Right ventricle myocardium superior (tissue), 1 donor: Measurements from ENCODE around the gene ZNF554. TPM values are rescaled to one million over a fixed set of nuclear protein-coding genes. Genes with fewer than 3 reads are reported as not detected.
A peak's percentile ranks its signal among the peaks of the same experiment; 100 is the strongest.
"Not testable (repeated sequence)": the region's sequence is repeated elsewhere in the genome, so short reads cannot be mapped to it uniquely, and the experiment has no call there.

Experiments
- ATAC-seq: fragments of 200-7000 bp; cut with Tn5 transposase; one replicate; pipeline ENCODE4 v1.9.1; 2020; ENCODE audit warnings: mild to moderate bottlenecking; ENCODE audit not compliant: poor library complexity
- DNase-seq: peaks from one replicate; pipeline ENCODE4 v3.0.0-alpha.2; 2020
- intact Hi-C: fragments of 100-400 bp; cut with DNase I; formaldehyde crosslinking; loops from one replicate; pipeline ENCODE4 v1.11.2; 2022
- total RNA-seq: library from RNA; stranded (reverse); fragmentation: NEBNext Ultra II Directional; extraction: Animal tissue kit (Norgen Biotek cat#: 25700); gene quantifications from one replicate; pipeline ENCODE4 v1.2.1, GENCODE V29; 2021
- donor health status: DM: no; HTN: yes; CAD: no; lungs with severe emphysema.

Gene ZNF554
- total RNA-seq, 1 donor from 2014 or later, result 4.3 TPM

- intact Hi-C loops, result no loop called here
- ATAC-seq (no peak), DNase-seq (no peak)
These were observed 31.4 kb upstream of the ZNF554 start for GRCh38 chr19:2788237-2788636.

GRCh38 chr19:2790194-2790556, 29.5 kb upstream of the ZNF554 start:
- DNase-seq (no peak), ATAC-seq (no peak)
- intact Hi-C loops, result no loop called here

DNA sequence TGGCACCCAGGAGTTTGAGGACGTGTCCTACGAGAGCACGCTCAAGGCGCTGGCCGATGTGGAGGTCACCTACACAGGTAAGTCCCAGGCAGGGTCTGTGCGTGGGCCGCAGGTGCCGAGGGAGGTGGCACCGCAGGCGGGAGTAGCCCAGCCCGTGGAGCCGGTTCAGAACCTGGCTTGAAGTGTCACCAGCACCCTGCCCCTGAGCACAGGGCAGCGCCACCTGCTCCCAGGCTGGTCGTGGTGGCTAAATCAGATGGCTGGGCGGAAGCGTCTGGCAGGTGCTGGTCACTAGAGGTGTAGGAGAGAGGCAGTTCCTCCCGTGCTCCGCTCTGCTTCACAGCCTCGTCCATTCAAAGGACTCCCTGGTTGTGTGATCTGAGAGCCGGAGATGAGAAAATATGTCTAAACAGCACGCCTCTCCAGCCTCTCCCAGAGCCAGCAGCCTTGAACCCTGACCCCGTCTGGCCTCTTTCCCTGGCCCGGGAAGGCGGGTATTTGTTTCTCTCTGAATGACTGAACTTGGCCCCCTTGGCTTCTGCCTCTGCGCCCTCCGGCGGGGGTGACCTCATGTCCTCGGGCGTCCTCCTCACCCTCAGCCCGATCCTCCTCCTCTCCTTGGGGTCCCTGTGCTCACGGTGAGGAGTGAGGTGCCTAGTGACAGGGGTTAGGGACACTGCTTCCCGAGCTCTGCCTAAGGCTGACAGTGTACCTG, 29.0 kb upstream of the ZNF554 start:
- no peak for DNase-seq
- intact Hi-C loops, result no loop called here
- no peak for ATAC-seq

DNA sequence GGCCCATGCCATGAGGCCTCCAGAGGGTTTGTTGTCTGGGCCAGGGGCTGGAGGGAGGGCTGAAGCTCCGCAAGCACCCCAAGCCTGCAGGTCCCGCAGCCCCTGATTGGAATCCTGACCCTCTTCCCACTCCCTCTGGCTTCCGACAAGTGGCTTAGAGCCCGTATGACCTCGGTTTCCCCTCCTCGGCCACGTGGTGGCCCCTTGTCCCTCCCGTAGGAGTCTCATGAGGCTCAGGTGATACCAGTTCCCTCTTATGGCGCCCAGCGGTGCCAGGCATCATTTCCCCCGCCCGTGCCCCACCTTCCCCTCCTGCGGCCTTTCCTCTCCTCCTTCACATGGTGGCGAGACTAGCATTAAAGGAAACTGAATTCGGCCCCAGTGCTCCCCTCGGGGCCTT, 28.2 kb upstream of the ZNF554 start:
- DNase-seq (no peak), ATAC-seq (no peak)
- intact Hi-C loops, result no loop called here

- intact Hi-C loops, result no loop called here
- ATAC-seq, result peak; percentile 40
- DNase-seq, result no peak
These were observed 27.8 kb upstream of the ZNF554 start for GRCh38 chr19:2791876-2792275.

DNA sequence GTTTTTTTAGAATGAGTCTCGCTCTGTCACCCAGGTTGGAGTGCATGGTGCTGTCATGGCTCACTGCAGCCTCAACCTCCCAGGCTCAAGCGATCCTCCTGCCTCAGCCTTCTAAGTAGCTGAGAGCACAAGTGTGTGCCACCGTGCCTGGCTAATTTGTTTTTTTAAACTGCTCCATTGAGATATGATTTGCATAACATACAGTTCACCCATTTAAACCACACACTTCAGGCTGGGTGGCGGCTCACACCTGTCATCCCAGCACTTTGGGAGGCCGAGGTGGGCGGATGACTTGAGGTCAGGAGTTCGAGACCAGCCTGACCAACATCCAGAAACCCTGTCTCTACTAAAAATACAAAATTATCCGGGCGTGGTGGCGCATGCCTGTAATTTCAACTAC, 27.0 kb upstream of the ZNF554 start:
- intact Hi-C loops, ATAC-seq, DNase-seq: not testable (repeated sequence)

- intact Hi-C loops, result no loop called here
- DNase-seq (no peak), ATAC-seq (no peak)
These were observed 26.5 kb upstream of the ZNF554 start for GRCh38 chr19:2793126-2793525.

- intact Hi-C loops, result no loop called here
- ATAC-seq, result no peak
- DNase-seq, result no peak
These were observed 26.1 kb upstream of the ZNF554 start for GRCh38 chr19:2793577-2793976.

- intact Hi-C loops, result no loop called here
- DNase-seq, result no peak
- ATAC-seq, result no peak
These were observed 23.6 kb upstream of the ZNF554 start for GRCh38 chr19:2795827-2796658.

DNA sequence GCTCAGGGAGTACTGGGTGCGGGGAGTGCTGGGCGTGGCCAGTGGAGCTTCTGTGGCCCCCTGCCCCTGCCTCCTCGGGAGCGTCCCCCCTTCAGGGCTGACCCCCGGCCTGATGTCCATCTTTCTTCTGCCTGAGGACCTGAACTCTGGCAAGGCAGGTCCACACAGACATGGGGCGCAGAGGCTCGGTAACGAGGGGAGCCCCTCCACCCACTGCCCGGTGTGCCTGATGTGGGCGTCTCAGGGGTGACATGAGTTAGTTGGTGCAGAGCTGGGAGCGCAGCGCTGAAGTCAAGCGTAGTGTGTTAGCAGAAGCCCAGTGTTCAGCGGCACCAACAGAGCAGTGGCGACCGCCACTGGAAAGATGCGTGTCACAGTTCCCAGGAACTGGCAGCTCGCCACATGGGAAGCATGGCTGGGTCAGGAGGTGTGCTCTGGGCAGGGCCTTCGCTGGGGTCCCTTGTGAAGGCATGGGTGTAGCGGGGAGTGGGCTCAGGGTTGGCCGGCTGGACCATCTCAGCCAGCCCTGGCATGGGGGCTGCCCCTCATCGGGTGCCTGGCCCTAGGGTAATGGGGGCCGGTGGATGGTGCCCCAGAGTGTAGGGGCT, 22.9 kb upstream of the ZNF554 start:
- ATAC-seq (peak; percentile 56), DNase-seq (peak; percentile 65)
- intact Hi-C loops, result no loop called here

- DNase-seq, result peak; percentile 65
These were observed 22.4 kb upstream of the ZNF554 start for GRCh38 chr19:2797280-2797679.

DNA sequence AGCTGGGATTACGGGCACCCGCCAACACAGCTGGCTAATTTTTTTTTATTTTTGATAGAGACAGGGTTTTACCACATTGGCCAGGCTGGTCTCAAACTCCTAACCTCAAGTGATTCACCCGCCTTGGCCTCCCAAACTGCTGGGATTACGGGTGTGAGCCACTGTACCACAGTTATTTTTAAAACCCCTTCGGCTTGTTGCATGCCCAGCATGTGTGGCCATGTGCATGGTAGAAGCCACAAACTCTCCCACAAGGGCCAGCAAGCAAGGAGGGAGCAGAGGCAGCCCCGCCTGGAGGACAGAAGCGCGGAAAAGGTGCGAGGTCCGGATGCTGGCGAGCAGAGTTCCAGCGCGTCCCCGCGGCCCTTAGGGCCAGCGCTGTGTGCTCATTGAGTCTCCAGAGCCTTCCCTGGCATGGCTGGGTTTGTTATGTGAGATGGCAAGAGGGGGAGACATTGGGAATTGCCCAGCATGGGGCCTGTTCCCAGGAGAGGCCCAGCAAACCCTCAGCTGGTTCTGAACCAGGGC, 21.4 kb upstream of the ZNF554 start:
- ATAC-seq, result no peak
- no peak for DNase-seq
- intact Hi-C loops, result no loop called here

More at GRCh38 chr19:2797280-2797679, 22.4 kb upstream of the ZNF554 start:
- peak; percentile 68 for ATAC-seq
- intact Hi-C loops, result no loop called here

- ATAC-seq (peak; percentile 71), DNase-seq (peak; percentile 80)
- intact Hi-C loops, result no loop called here
These were observed 20.9 kb upstream of the ZNF554 start for GRCh38 chr19:2798733-2799132.

DNA sequence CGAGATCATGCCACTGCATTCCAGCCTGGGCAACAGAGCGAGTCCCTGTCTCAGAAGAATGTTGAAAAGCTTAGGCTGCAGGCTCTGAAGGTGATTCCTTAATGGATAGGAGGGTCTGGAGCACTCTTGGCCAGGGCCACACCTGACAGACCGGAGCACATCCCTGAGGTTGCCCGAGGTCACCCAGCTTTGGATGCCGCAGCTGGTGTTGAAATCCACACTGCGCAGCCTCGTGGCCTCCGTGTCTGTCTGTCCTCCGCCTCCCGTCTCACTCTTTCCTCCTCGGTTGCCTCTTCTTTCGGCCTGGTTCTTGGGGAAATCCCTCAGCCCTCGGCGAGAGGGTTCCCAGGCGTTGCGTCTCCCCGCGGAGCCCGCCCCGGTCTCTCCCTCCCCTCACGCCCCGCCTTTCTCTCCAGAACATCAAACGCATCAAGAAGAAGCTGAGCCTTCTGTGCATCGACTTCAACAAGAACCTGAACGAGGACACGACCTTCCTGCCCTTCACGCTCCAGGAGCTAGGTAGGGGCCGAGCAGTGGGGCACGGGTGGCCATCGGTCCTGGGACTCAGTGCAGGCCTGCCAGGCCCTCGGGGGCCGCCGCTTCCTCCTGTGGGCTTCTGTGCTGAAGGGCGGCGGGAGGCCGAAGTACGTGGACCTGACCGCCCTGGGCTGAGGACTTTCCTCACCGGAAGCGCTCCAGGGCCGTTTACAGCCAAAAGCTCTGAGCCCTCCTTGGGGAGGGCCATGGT, 20.2 kb upstream of the ZNF554 start:
- ATAC-seq, result no peak
- no peak for DNase-seq
- intact Hi-C loops, result no loop called here

DNA sequence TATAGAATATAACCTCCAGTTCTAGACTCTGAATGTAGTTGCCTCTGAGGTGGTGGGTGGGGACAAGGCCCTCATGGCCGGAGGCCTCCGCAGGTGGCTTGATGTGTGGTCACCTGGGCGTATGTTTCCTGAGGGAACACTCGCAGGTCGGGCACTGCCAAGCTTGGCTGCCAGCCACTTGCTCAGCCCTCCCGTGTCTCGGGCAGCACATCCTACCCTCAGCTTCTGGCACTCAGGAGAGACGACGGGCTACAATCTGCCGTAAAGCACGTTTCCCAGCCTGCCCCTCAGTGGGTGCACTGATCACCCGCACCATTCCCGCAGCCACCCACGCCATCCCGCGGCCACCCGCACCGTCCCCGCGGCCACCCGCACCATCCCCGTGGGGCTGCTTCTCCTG, 19.2 kb upstream of the ZNF554 start:
- ATAC-seq (peak; percentile 24), DNase-seq (peak; percentile 64)
- intact Hi-C loops, result no loop called here

GRCh38 chr19:2802826-2803225, 16.8 kb upstream of the ZNF554 start:
- DNase-seq (no peak), ATAC-seq (no peak)
- intact Hi-C loops, result no loop called here

DNA sequence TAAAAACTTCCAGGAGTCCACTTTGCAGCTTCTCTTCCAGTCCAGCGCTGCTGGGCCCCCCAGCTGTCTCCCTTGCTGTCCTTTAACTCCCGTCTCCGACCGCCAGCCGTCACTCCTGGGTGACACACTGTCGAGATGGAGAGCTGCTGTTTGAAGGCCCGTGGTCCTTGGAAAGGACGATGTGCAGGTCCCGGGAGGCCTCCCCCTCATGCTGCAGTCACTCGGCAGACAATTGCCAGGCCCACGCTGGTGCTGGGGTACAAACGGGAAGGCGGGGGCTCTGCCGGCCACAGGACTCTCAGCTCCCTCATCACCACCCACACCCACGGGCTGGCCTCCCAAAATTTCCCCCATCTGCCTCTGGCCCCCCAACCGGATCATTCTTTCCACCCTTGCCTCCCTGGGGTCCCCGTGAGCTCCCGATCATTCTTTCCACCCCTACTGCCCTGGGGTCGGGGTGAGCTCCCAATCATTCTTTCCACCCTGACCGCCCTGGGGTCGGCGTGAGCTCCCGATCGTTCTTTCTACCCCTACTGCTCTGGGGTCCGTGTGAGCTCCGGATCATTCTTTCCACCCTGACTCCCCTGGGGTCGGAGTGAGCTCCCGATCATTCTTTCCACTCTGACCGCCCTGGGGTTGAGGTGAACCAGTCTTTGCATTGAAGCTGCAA, 16.0 kb upstream of the ZNF554 start:
- ATAC-seq (no peak), DNase-seq (no peak)
- intact Hi-C loops, result no loop called here
